Measurements from ENCODE around the gene WDR4.
"Not testable (repeated sequence)": the region's sequence is repeated elsewhere in the genome, so short reads cannot be mapped to it uniquely, and the experiment has no call there.

WDR4 gene

DNA sequence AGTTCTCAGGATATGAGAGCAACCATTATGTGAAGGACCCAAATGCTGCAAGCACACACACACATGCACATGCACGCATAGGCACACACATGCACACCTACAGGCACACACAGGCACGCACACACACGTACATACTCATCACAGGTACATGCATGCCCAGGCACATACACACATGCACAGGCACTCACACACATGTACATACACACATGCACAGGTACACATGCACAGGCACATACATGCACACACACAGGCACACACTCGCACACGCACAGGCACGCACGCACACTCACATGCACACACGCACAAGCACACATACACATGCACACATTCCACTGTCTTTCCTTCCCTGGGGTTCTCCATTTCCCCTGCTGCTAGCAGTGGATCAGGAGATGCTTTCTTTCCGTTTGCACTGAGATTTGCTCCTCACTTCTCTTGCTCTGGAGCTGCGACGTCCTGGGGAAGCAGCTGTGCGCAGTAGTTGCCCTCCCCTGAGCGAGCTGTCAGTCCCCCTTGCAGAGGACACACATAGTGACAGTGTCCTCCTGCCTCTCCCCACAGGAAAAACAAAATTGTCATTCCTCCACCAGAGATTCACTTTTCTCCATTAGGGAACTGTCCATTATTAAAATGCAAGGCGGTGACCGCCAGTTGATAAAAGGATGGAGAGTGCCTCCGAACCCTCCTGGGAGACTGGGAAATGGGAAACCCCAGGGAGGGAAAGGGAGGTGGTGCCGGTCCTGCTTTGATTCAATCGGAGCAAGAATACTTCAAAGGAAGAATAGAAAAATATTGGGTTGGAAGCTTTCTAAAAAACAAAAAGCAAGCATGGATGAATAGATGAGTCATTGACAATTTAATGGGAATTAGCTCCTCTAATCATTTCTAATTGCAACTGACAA lies 69.5 kb downstream of the WDR4 start:
- no peak for DNase-seq

DNA sequence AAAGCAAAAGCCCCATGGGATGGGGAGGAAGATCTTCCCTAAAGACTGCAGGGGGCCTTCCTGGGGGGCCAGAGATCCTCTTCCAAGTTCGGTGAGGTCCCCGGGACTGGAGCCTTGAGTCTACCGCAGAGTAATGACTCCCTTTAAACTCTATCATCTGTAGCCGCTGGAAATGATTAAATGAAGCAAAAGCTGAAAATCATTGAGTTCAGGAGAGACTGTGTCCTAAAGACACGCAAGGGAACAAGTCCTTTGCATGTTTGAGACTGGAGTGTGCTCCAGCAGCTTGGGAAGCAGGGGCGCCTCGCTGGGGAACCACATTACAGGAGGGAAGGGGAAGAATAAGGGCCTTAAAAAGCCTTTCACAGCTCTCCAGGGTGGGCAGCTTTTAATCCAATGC lies 70.2 kb downstream of the WDR4 start:
- no peak for DNase-seq

DNA sequence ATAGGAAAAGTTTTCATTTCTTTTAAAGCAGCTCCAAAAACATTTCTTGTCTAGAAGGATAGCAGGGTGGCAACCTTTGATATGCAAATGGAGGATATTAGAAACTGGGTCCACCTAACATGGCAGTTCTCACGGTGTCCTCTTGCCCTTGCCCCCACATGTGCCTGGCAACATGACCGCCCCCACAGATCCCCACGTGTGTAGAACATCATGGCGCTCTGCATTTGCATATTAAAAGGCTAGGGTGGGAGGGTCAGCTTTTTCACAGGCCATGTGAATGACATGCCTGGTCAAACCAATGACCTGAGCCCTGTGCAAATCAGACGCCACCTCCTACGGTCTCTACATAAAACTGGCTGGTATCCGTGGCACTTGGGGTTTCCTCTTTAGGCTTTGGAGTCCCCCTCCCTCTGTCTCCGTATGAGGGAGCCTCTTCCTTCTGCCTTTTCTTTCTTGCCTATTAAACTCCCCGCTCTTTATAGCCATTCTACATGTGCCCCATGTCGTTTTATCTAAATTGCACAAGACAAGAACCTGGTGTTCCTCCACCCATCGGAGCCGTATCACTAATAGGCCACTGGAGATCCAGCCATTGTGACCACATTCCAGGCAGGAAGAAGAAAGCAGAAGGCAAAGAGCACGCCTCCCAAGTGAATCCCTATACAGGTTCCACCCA lies 71.3 kb downstream of the WDR4 start:
- no peak for DNase-seq

DNA sequence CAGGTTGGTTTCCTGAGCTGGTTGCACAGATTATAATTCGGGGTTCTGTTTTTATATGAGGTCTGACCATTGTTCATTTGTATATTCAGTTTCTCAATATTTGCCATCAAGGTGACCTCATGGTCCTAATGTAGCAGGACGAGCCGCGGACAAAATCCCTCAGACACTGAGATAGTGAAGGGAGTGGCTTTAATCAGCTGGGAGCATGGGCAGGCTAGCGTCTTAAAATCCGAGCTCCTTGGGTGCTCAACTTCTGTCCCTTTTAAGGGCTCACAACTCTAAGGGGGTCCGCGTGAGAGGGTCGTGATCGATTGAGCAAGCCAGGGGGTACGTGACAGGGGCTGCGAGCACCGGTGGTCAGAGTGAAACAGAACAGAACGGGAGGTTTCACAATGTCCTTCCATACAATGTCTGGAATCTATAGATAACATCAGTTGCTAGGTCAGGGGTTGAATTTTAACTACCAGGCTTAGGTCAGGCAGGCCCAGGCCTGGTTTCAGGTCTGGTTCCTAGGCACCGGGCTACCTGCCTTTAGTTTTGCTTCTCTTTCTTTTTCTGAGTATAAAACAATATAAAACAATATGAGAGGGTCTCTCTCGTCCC lies 71.9 kb downstream of the WDR4 start:
- not testable (repeated sequence) for DNase-seq

DNA sequence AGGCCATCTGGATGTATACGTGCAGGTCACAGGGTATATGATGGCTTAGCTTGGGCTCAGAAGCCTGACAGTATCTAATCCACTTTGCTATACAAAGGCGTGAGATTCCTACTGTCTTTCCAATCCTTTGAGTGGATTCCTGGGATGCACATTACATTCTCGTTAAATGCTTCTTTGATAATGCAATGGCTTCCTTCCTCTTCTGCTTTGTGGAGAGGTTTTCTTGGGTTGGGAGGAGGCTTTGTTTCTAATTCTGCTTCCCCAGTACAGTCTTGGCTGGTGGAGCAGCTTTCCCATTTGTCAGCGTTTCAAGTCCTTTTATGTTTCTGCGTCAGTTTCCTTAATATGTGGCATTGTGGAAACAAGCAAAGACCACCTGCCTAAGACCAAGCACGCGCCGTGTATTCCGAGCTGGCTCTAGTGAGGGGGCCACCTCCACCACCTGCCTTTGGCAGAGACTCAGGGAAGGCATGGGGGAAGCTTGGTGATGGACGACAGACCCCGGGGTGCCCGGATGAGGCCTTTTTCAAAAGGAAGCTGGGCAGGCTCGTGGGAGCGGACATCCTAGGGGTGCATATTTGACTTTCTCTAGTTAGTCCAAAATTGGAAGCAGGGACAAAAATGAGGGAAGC lies 72.7 kb downstream of the WDR4 start:
- DNase-seq = no peak

DNA sequence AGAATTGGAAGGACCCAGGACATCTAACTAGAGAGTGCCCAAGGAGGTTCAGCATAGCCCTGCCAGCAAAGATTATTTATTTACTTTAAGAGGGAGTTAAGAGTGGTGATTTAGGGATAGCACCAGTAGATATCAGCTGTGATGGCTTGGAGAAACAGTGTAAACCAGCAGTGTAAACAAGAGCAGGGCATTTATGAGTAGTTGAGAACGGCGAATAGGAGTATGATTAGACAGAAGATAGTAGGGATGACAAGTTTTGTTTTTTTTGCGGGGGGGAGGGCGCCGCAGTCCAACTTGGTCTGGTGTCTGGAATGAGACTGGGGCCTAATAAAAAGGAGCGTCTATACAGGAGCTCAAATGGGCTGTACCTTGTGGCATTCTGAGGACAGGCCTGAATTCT lies 77.7 kb downstream of the WDR4 start:
- not testable (repeated sequence) for DNase-seq

DNA sequence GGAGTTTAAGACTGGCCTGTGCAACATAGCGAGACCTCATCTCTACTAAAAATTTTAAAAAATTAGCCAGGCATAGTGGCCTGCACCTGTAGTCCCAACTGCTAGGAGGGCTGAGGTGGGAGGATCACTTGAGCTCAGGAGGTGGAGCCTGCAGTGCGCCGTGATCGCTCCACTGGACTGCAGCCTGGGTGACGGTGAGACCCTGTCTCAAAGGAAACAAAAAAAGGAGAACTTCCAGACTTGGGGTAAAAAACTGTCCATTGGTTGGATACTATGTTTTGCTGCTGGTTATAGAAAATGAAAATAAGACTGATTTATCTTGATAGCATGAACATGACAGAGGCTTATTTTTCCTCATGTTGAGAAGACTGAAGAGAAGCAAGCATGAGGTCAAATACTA lies 79.4 kb downstream of the WDR4 start:
- DNase-seq = no peak

DNA sequence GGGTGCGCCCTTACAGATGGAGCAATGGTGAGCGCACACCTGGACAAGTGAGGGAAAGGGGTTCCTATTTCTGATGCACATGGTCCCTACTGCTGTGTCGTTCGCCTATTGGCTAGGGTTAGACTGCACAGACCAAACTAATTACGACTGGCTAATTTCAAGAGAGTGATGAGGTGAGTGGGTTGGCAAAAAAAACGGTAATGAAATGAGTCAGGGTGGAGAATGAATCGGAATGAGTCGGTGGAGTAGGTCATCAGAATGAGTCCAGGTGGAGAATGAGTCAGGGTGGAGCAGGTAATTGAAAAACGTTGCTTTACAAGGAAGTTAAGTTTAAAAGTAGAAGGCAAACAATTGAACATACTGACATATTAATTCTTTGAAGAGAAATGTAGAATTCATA lies 79.8 kb downstream of the WDR4 start:
- no peak for DNase-seq
